ENCODE results near the gene MED14. TPM values are rescaled to one million over a fixed set of nuclear protein-coding genes. Genes with fewer than 3 reads are reported as not detected.

The MED14 gene
- total RNA-seq, 1 experiment from 2014 or later = 136 TPM

GRCh38 chrX:40663880-40664630, 71.3 kb downstream of the MED14 start:
- H3K27ac ChIP-seq (ENCODE audit: insufficient read length, low read depth, low read length) = no peak overlapping the region
- no peak overlapping the region for H4K8ac ChIP-seq (replicated peaks; ENCODE audit: insufficient read length, low read depth, low read length)
- H3K79me2 ChIP-seq (ENCODE audit: insufficient read depth, low read length) = no peaks in the 10 kb centered on the region
- no peak overlapping the region for H2AFZ ChIP-seq (ENCODE audit: low read length)
- H2BK20ac ChIP-seq (ENCODE audit: low read depth, low read length, poor library complexity, severe bottlenecking) = no peak overlapping the region
- H3K4me1 ChIP-seq (ENCODE audit: insufficient read depth, low read length) = no peaks in the 10 kb centered on the region; the same call in 1 of the 2 replicates
- no peak overlapping the region for H2BK12ac ChIP-seq (ENCODE audit: insufficient read length, low read depth, low read length)
- H2BK15ac ChIP-seq (ENCODE audit: low read depth, low read length) = no peak overlapping the region
- H2AK5ac ChIP-seq (ENCODE audit: insufficient read length, low read length) = no peak overlapping the region
- no peak overlapping the region for H3T11ph ChIP-seq (ENCODE audit: low read length)
- H3K56ac ChIP-seq (ENCODE audit: insufficient read length, low read depth, low read length) = no peak overlapping the region
- H3K18ac ChIP-seq (ENCODE audit: insufficient read length, low read depth, low read length) = no peak overlapping the region
- peak; percentile 54 for TF ChIP-seq CTCF (conservative IDR thresholded peaks at IDR 0.05)
- Mint-ChIP-seq H3K36me3 (ENCODE audit: insufficient read depth in 1 of 3, low read depth in 3 of 3) (peaks cover 54 to 90% (median 76%) of the 10 kb centered on the region in 3 experiments), H3K4me3 (no peak overlapping the region), H3K27ac (0 out of 7 replicates have a peak overlapping the region, but pooled peaks of 1 of the 3 experiments have one; percentile 63), H3K9me3 (peaks cover 55 to 62% of the 10 kb centered on the region in 2 experiments), H3K27me3 (ENCODE audit: low read depth) (no peaks in the 10 kb centered on the region), H3K4me1 (peaks cover 2 to 5% of the 10 kb centered on the region in 2 experiments; a peak in 2 of 4 replicates)
- no peak overlapping the region for H3K23ac ChIP-seq (ENCODE audit: insufficient read length, low read depth, low read length)
- H3K79me1 ChIP-seq (ENCODE audit: insufficient read depth, low read depth, low read length, poor library complexity, severe bottlenecking) = no peaks in the 10 kb centered on the region
- no peak overlapping the region for H2BK120ac ChIP-seq (ENCODE audit: low read depth, low read length, poor library complexity, severe bottlenecking)
- WGBS (ENCODE audit: extremely low coverage, insufficient read length, low lambda C conversion rate) = no CpG with 5 or more reads among the region's 6 CpGs
- no peaks in the 10 kb centered on the region for H3K23me2 ChIP-seq (ENCODE audit: insufficient read length, low read depth, low read length, poor library complexity, severe bottlenecking)
- H3K27me3 ChIP-seq (ENCODE audit: insufficient read depth, low read length) = no peaks in the 10 kb centered on the region
- no peak overlapping the region for H2BK5ac ChIP-seq (ENCODE audit: insufficient read length, low read length)
- no peak overlapping the region for H3K9ac ChIP-seq (ENCODE audit: extremely low read depth, insufficient read length, low read length)
- no peak overlapping the region for H4K5ac ChIP-seq (ENCODE audit: insufficient read length, low read depth, low read length)
- no peaks in the 10 kb centered on the region for H4K20me1 ChIP-seq (ENCODE audit: control insufficient read depth, insufficient read depth, insufficient read length)
- H3K4me2 ChIP-seq (ENCODE audit: insufficient read depth, insufficient read length, low read length) = no peak overlapping the region
- H3K9me3 ChIP-seq (ENCODE audit: control insufficient read depth, low read depth, low read length) = no peaks in the 10 kb centered on the region
- peak; percentile 75 for DNase-seq
- H3K14ac ChIP-seq (ENCODE audit: insufficient read depth, low read length) = no peak overlapping the region
- no peak overlapping the region for H4K91ac ChIP-seq (ENCODE audit: insufficient read length, low read depth, low read length)
- no peak overlapping the region for H3K4ac ChIP-seq (ENCODE audit: low read depth, low read length)

Data from H9 (cell line).